ENCODE measurements around the gene RRAS2.

Gene RRAS2

DNA sequence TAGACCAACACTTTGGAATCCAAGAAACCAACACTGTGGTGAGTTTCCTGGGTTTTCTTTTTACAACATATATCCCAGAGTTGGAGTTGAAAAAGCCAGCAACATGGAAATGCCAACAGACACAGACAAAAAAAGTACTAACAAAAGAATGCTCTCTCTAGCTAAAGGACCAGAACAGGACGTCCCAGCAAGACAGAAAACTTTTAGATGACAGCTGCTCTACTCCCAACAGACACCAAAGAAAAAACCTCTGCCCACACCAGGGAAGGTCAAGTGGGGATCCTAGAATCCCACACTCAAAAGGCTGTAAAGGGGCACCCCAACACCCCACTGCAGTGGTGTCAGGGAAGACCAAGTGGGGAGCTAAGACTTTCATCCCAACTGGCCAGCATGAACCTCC lies 23.3 kb downstream of the RRAS2 start:
- no peak for DNase-seq

DNA sequence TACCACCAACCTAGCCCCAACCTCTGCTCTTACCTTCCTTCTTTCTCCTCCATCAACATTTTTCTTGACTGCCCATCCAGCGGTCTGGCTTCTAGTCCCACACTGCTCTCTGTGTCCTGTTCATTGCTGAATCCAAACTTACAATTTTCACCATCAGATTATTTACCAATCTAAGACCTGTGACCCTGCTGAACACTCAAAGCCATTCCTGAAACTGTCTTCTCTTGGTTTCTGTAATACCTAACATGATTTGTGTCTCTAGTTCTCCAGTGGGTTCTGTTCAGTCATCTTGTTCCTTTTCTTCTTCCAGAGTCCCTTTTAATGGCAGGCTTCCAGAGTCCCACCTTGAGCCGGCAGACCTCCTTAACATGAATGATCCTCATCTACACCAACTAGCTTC lies 24.1 kb downstream of the RRAS2 start:
- no peak for DNase-seq

DNA sequence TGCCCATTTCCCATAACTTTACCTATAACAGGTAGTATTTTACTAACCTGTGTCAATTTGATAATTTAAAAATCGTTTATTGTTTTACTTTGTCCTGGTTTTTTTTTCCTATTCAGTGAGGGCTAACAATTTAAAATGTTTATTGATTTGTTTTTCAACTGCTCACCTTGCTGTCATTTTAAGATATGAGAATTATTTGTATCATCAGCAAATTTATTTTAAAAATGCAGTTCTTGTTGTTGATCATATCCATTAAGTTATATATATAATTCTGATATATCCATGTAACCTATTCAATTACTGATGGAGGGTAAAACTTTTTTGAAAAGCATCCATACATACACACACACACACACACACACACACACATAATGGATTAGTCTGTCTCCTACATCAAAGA lies 24.8 kb downstream of the RRAS2 start:
- no peak for DNase-seq

DNA sequence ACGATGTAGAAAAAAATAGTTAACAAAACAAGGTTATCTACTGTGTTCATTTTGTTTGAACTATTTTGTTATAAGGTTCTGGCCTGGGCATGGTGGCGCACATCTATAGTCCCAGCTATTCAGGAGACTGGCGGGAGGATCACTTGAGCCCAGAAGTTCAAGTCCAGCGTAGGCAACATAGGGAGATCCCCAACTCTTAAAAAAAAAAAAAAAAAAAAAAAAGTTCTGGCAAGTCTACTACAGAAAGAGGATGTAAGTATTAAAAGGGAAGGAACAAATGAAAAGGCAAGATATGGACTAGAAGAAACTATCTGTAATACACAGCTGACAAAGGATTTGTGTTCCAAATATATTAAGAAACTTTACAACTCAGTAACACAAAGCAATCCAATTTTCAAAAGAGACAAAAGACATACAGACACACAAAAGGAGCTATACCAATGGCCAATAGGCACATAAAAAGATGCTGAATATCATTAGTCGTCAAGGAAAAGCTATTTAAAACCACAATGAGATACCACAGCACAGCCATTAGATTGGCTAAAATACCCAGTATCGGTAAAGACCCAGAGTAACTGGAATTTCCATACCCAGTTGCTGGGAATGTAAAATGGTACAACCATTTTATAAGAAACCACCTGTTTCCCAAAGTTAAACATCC lies 27.4 kb downstream of the RRAS2 start:
- no peak for DNase-seq

DNA sequence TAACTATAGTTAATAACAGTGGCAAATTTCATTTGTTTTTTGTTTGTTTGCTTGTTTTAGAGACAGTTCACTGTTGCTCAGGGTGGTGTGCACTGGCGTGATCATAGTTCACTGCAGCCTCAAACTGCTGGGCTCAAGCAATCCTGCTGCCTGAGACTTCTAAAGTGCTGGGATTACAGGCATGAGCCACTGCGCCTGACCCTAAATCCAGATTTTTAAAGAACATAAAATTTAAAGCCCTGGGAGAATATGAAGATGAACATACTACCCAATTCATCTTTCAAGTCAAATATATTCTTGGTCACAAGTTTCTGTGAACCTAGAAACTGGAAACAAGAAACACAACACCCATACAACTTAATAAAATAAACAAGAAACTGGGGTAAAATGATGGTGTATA lies 28.1 kb downstream of the RRAS2 start:
- DNase-seq = no peak

DNA sequence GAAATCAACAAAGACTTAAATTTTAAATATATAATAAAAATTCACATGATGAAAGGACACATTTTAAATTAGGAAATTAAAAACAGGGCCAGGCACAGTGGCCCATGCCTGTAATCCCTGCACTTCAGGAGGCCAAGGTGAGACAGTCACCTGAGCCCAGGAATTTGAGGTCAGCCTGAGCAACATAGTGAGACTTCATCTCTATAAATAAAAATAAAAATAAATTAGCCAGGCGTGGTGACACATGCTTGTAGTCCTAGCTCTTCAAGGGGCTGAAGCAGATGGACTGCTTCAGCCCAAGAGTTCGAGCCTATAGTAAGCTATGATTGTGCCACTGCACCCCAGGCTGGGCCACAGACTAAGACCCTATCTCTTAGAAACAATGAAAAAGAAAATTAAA lies 29.3 kb downstream of the RRAS2 start:
- DNase-seq = no peak

GRCh38 chr11:14327116-14327515 lies 31.9 kb downstream of the RRAS2 start:
- DNase-seq = no peak

- no peak for DNase-seq
Observed at GRCh38 chr11:14323118-14323676, 35.8 kb downstream of the RRAS2 start.

DNA sequence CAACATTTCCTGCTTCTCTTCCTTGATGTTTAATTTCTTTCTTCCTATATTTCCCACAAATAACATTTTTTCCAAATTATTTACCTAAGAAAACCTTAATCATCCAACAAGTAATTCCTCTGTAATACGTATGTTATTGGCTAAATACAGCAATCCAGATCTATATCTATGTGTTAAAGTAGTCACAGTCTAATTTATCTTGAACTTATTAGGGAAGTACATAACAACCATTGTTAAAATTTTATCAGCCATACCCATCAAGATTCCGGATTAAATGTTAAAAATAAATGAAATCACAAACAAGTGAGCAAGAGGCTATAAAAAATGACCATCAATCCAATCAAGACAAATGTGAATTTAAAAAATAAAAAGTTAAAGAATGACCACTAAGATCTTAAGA lies 36.5 kb downstream of the RRAS2 start:
- DNase-seq = no peak

GRCh38 chr11:14320020-14320419 lies 39.0 kb downstream of the RRAS2 start:
- DNase-seq = no peak

DNA sequence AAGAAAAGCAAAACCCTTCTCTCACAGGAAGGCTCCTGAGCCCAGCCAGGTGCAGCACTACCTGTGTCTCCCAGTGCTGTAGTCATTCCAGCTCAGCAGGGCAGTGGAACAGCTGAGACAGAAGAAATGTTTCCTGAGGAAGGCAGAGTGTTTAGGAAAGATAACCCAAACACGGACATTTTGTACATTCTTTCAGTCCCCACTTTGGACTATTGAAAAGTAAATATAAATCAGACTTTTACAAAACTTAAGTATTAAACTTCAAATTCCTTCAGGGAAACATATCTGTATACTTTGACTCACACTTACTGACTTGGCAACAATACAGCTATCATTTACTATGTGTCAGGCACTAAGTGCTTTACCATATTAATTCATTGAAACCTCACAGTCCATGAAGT lies 40.4 kb downstream of the RRAS2 start:
- no peak for DNase-seq

GRCh38 chr11:14317659-14318325 lies 41.2 kb downstream of the RRAS2 start:
- no peak for DNase-seq

- DNase-seq = no peak
Observed at GRCh38 chr11:14315130-14315529, 43.9 kb downstream of the RRAS2 start.

DNA sequence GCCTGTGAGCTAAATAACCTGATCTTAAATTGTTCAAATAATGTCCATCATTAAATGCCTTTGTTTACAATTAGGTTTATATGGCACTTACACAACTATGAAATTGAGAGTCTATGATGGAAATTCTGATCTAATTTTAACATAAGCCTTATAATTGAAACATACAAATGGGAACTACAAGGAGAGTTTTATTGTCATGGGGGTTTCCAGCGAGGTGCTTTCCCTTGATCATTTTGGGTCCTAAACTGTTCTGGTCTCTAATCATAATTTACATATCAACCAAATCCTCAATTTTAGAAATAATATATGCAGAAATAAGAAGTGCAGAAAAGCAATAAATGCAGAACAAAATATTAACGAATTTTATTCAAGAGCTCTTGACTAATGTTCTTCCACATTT lies 44.9 kb downstream of the RRAS2 start:
- DNase-seq = no peak

GRCh38 chr11:14312736-14313438 lies 46.1 kb downstream of the RRAS2 start:
- DNase-seq = no peak

DNA sequence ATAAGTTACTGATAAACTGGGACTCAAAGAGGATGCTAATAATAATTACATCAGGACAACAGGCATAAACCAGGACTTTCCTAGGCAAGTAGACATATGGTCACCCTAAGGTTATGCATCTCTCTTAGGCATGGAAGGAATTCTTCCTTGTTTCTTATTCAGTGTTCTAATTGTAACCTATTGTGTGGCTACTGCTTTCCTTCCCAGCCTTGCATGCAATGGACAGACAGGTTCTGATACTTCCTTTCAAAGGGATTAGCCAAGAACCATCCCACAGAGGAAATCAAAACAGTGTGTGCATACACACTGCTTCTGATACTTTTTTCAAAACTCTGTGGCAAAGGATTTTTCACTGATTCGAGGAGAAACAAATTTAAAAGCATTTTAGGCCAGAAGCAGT lies 48.3 kb downstream of the RRAS2 start:
- no peak for DNase-seq

GRCh38 chr11:14309425-14310192 lies 49.4 kb downstream of the RRAS2 start:
- DNase-seq = no peak

GRCh38 chr11:14308897-14309387 lies 50.0 kb downstream of the RRAS2 start:
- DNase-seq = no peak

DNA sequence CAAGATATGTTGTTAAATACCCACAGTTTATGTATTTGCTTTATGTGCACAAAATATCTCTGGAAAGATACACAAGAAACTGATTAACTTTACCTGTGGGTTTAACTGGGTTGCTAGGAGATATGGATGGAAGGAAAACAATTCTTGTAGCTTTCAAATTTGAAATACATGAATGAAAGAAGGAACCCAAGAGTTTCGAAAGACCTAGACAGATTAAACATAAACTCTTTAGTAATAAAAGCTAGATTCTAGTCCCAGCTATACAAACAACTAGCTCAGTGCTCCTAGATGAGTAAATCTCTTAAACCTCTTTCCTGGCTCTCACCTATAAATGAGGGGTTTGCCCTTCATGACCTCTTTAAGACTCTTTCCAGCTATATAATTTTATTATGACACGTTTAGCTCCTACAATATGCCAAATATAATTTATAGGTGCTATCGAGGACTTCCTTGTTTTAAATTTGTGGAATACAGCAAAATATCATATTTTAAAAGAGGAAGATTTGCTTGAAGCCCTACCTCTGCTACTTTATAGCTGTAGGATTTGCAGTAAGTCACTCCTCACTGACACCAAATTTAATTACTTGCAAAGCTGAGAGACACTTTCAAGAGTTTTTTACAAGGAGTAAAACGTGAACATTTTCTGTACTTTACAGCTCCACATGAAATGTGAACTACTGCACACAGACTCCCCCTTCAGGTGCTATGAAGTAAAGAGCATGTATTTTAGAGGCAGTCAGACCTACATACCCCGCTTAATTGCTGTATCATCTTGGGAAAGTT lies 50.7 kb downstream of the RRAS2 start:
- DNase-seq = peak in 1 of 2 experiments; percentile 58

GRCh38 chr11:14306481-14306880 lies 52.5 kb downstream of the RRAS2 start:
- DNase-seq = no peak

DNA sequence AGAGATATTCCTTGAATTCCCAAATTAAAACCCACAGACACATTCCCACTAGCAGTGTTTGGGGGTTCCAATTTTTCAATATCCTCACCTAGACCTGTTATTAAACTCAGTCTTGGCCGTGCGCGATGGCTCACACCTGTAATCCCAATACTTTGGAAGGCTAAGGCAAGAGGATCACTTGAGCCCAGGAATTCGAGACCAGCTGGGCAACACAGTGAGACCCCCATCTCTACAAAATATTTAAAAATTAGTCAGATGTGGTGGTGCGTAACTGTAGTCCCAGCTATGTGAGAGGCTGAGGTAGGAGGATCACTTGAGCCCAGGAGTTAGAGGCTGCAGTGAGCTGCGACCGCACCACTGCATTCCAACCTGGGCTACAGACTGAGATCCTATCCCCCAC lies 53.3 kb downstream of the RRAS2 start:
- no peak for DNase-seq

GRCh38 chr11:14304601-14305000 lies 54.4 kb downstream of the RRAS2 start:
- DNase-seq = no peak

Data from SW 1271 (cell line).